Hematopoietic multipotent progenitor cell (in vitro differentiated cells): Measurements from ENCODE around the gene TMEM255B. TPM values are rescaled to one million over a fixed set of nuclear protein-coding genes. Genes with fewer than 3 reads are reported as not detected.

ENCODE experiments used
- DNase-seq, 3 donors: peaks; one replicate each; pipeline ENCODE4 v3.0.0-alpha.2; 2011 to 2015; ENCODE audit warnings: low read depth in 2 of 3, low spot score in 2 of 3
- total RNA-seq: library from RNA; depleted of rRNA; stranded (reverse); fragments of >200 nt; gene quantifications from one replicate; pipeline ENCODE4 v1.2.3, GENCODE V29; 2012

TMEM255B gene
- total RNA-seq, 1 donor = 0.54 TPM

- no peak for DNase-seq
These were observed 6.5 kb downstream of the TMEM255B start for GRCh38 chr13:113765564-113765910.

- DNase-seq = no peak
These were observed 7.2 kb downstream of the TMEM255B start for GRCh38 chr13:113766035-113766800.

- DNase-seq = no peak
These were observed 8.3 kb downstream of the TMEM255B start for GRCh38 chr13:113767366-113767765.

- no peak for DNase-seq
These were observed 9.2 kb downstream of the TMEM255B start for GRCh38 chr13:113768018-113768905.

- no peak for DNase-seq
These were observed 10.1 kb downstream of the TMEM255B start for GRCh38 chr13:113769106-113769505.

GRCh38 chr13:113769881-113770280 is 10.9 kb downstream of the TMEM255B start:
- DNase-seq = no peak

GRCh38 chr13:113770441-113770840 is 11.4 kb downstream of the TMEM255B start:
- DNase-seq = no peak

- no peak for DNase-seq
These were observed 11.9 kb downstream of the TMEM255B start for GRCh38 chr13:113770937-113771336.

- DNase-seq = peak in 2 of 3 donors; percentile 21 to 52
These were observed 12.8 kb downstream of the TMEM255B start for GRCh38 chr13:113771709-113772331.

- DNase-seq = no peak
These were observed 15.4 kb downstream of the TMEM255B start for GRCh38 chr13:113774177-113775107.

- no peak for DNase-seq
These were observed 16.6 kb downstream of the TMEM255B start for GRCh38 chr13:113775451-113776145.

GRCh38 chr13:113776231-113777125 is 17.5 kb downstream of the TMEM255B start:
- no peak for DNase-seq

- DNase-seq = peak in 2 of 3 donors; percentile 28 to 62
These were observed 18.6 kb downstream of the TMEM255B start for GRCh38 chr13:113777311-113778260.

GRCh38 chr13:113781571-113781970 is 22.5 kb downstream of the TMEM255B start:
- DNase-seq = no peak

GRCh38 chr13:113782472-113782871 is 23.4 kb downstream of the TMEM255B start:
- no peak for DNase-seq

- DNase-seq = no peak
These were observed 24.3 kb downstream of the TMEM255B start for GRCh38 chr13:113783200-113783881.
